Measurements from ENCODE around the gene RABL6. TPM values are rescaled to one million over a fixed set of nuclear protein-coding genes. Genes with fewer than 3 reads are reported as not detected.

RABL6 gene
- total RNA-seq, 1 donor from 2014 or later, result 69.4 TPM

DNA sequence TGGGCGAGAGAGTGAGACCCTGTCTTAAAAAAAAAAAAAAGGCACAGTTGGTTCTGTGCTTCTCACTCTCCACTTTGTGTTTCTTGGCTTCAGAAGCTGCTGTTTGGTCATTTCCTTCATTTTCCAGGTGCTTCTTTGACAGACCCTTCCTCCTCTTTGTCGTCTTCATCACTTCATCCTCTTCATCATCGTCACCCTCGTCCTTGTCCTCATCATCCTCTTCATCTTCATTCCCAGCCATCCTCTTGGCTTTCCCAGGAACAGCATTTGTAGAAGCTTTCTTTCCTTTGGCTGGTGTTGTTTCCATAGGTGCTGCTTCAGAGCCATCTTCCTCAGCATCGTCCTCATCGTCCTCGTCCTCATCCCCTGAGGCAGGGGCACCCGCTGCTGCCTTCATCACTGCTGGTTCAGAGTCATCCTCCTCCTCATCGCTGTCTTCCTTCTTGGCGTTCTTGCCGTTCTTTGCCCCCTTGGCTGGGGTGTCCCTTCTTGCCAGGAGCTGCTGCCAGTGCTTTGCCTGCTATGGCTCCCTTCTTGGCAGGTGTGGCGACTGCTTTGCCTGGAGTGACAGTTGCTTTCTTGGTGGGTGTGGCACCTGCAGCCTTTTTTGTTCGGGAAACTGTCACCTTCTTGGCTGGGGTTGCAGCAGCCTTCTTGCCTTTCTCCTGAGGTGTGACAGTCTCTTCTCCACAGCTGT is 7.1 kb downstream of the RABL6 start:
- no peaks in the 10 kb centered on the region for H3K27me3 ChIP-seq (ENCODE audit: insufficient read depth, low read length)
- H3K36me3 ChIP-seq (ENCODE audit: insufficient read depth, low read length), result peaks cover 13% of the 10 kb centered on the region
- H3K27ac ChIP-seq (ENCODE audit: low read depth, low read length), result no peak overlapping the region
- no peaks in the 10 kb centered on the region for H3K9me3 ChIP-seq (ENCODE audit: insufficient read depth, low read depth, low read length)
- TF ChIP-seq EZH2 (IDR thresholded peaks at IDR 0.05; ENCODE audit: insufficient read depth, low read length), result no peak
- TF ChIP-seq, protein P1, sequence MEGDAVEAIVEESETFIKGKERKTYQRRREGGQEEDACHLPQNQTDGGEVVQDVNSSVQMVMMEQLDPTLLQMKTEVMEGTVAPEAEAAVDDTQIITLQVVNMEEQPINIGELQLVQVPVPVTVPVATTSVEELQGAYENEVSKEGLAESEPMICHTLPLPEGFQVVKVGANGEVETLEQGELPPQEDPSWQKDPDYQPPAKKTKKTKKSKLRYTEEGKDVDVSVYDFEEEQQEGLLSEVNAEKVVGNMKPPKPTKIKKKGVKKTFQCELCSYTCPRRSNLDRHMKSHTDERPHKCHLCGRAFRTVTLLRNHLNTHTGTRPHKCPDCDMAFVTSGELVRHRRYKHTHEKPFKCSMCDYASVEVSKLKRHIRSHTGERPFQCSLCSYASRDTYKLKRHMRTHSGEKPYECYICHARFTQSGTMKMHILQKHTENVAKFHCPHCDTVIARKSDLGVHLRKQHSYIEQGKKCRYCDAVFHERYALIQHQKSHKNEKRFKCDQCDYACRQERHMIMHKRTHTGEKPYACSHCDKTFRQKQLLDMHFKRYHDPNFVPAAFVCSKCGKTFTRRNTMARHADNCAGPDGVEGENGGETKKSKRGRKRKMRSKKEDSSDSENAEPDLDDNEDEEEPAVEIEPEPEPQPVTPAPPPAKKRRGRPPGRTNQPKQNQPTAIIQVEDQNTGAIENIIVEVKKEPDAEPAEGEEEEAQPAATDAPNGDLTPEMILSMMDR (IDR thresholded peaks at IDR 0.05; ENCODE audit: insufficient read depth, low read depth, low read length), result no peak
- Mint-ChIP-seq H3K36me3 (ENCODE audit: low read depth, unreplicated experiment) (peaks cover 15% of the 10 kb centered on the region), H3K9me3 (ENCODE audit: unreplicated experiment) (no peaks in the 10 kb centered on the region), H3K27ac (ENCODE audit: unreplicated experiment) (no peak overlapping the region), H3K4me3 (ENCODE audit: unreplicated experiment) (no peak overlapping the region), H3K27me3 (ENCODE audit: low read depth, unreplicated experiment) (no peaks in the 10 kb centered on the region), H3K4me1 (ENCODE audit: low read depth, unreplicated experiment) (peaks cover 5% of the 10 kb centered on the region)
- H3K9ac ChIP-seq (ENCODE audit: low read length), result no peak overlapping the region
- no peak for DNase-seq (ENCODE audit: low read depth)
- peaks cover 70% of the 10 kb centered on the region for H4K20me1 ChIP-seq (ENCODE audit: insufficient read depth, low read length)
- H3K79me2 ChIP-seq (ENCODE audit: insufficient read depth, low read length), result peaks cover 72% of the 10 kb centered on the region
- peaks cover 3% of the 10 kb centered on the region for H3K4me1 ChIP-seq (ENCODE audit: insufficient read depth, low read length)
- H3K4me2 ChIP-seq (ENCODE audit: low read length), result no peak overlapping the region
- H3K4me3 ChIP-seq (ENCODE audit: insufficient read depth, low read depth, low read length), result no peak overlapping the region
- H2AFZ ChIP-seq (ENCODE audit: low read depth, low read length), result no peak overlapping the region
- FAIRE-seq, result no peak

DNA sequence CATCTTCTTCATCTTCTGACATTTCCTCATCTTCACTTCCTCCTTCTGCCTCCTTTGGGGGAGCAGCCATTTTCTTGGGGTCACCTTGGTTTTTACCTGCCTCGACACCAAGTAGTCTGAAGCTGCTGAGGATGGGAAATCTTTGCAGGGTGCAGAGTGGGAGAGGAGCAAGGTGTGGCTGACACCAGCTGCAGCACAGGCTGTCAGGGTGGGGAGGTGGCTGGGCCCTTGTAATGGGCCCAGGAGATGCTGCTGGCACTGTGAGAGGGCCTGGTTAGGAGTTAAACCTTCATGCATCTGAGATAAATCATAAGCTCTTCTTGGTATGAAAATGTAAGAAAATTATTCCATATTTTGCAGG is 7.7 kb downstream of the RABL6 start:
- H3K27me3 ChIP-seq (ENCODE audit: insufficient read depth, low read length), result no peaks in the 10 kb centered on the region
- H3K36me3 ChIP-seq (ENCODE audit: insufficient read depth, low read length), result peaks cover 10% of the 10 kb centered on the region
- H3K4me3 ChIP-seq (ENCODE audit: insufficient read depth, low read depth, low read length), result no peak overlapping the region
- peaks cover 65% of the 10 kb centered on the region for H4K20me1 ChIP-seq (ENCODE audit: insufficient read depth, low read length)
- Mint-ChIP-seq H3K27ac (ENCODE audit: unreplicated experiment) (no peak overlapping the region), H3K4me3 (ENCODE audit: unreplicated experiment) (no peak overlapping the region), H3K9me3 (ENCODE audit: unreplicated experiment) (no peaks in the 10 kb centered on the region), H3K36me3 (ENCODE audit: low read depth, unreplicated experiment) (peaks cover 14% of the 10 kb centered on the region), H3K4me1 (ENCODE audit: low read depth, unreplicated experiment) (peaks cover 3% of the 10 kb centered on the region), H3K27me3 (ENCODE audit: low read depth, unreplicated experiment) (no peaks in the 10 kb centered on the region)
- TF ChIP-seq, protein P1 (IDR thresholded peaks at IDR 0.05; ENCODE audit: insufficient read depth, low read depth, low read length), result no peak
- TF ChIP-seq EZH2 (IDR thresholded peaks at IDR 0.05; ENCODE audit: insufficient read depth, low read length), result no peak
- FAIRE-seq (no peak), DNase-seq (ENCODE audit: low read depth) (no peak)
- H3K4me1 ChIP-seq (ENCODE audit: insufficient read depth, low read length), result no peaks in the 10 kb centered on the region
- no peak overlapping the region for H3K27ac ChIP-seq (ENCODE audit: low read depth, low read length)
- no peak overlapping the region for H2AFZ ChIP-seq (ENCODE audit: low read depth, low read length)
- H3K9me3 ChIP-seq (ENCODE audit: insufficient read depth, low read depth, low read length), result no peaks in the 10 kb centered on the region
- peaks cover 71% of the 10 kb centered on the region for H3K79me2 ChIP-seq (ENCODE audit: insufficient read depth, low read length)
- no peak overlapping the region for H3K9ac ChIP-seq (ENCODE audit: low read length)
- no peak overlapping the region for H3K4me2 ChIP-seq (ENCODE audit: low read length)
